HepG2 (cell line): ENCODE data around the gene MRPL2. TPM values are rescaled to one million over a fixed set of nuclear protein-coding genes. Genes with fewer than 3 reads are reported as not detected.

Experiments used
- DMAP1 ChIP-seq: IDR thresholded peaks from 2 replicates; pipeline ENCODE4 v1.6.1; 2016
- ETV5 ChIP-seq: IDR thresholded peaks from 2 replicates; pipeline ENCODE4 v1.6.1; 2018; ENCODE audit warnings: missing biosample characterization, missing genetic modification reagents, inconsistent platforms, borderline replicate concordance
- HNF4G ChIP-seq, 2 experiments: sonication (generic) in 1 of 2; formaldehyde crosslinking in 1 of 2; IDR thresholded peaks; 2 replicates each; pipeline versions ENCODE4 v1.4.0 to v1.6.1; 2011 to 2020; ENCODE audit warnings: borderline replicate concordance in 2 of 2, low read depth in 2 of 2, mild to moderate bottlenecking in 2 of 2, low read length in 1 of 2, missing genetic modification reagents in 1 of 2, moderate library complexity in 1 of 2
- IRF9 ChIP-seq: sonication (generic); formaldehyde crosslinking; IDR thresholded peaks from 2 replicates; pipeline ENCODE4 v1.8.0; 2022; ENCODE audit warnings: missing genetic modification reagents, mild to moderate bottlenecking, borderline replicate concordance
- NCOA2 ChIP-seq: sonication (generic); formaldehyde crosslinking; IDR thresholded peaks from 2 replicates; pipeline ENCODE4 v1.8.0; 2022; ENCODE audit warnings: inconsistent platforms
- NFYB ChIP-seq: sonication (generic); formaldehyde crosslinking; IDR thresholded peaks from 2 replicates; pipeline ENCODE4 v1.4.0; 2020; ENCODE audit warnings: missing genetic modification reagents
- PBX2 ChIP-seq: IDR thresholded peaks from 2 replicates; pipeline ENCODE4 v1.6.1; 2016; ENCODE audit warnings: control low read depth
- PPARG ChIP-seq: conservative IDR thresholded peaks from 2 replicates; pipeline ENCODE4 v1.6.1; 2016; ENCODE audit warnings: missing biosample characterization, missing genetic modification reagents
- RFX5 ChIP-seq: IDR thresholded peaks from 2 replicates; pipeline ENCODE4 v1.6.1; 2011; ENCODE audit warnings: low read depth, low read length, improper control_type of control experiment
- TARDBP ChIP-seq: sonication (generic); formaldehyde crosslinking; IDR thresholded peaks from 2 replicates; pipeline ENCODE4 v1.8.0; 2022; ENCODE audit warnings: mild to moderate bottlenecking, missing genetic modification reagents
- TP53 ChIP-seq: sonication (generic); formaldehyde crosslinking; conservative IDR thresholded peaks from 2 replicates; pipeline ENCODE4 v1.4.0; 2020; ENCODE audit warnings: missing genetic modification reagents
- ZNF616 ChIP-seq: sonication (generic); formaldehyde crosslinking; IDR thresholded peaks from 2 replicates; pipeline ENCODE4 v1.5.0; 2020; ENCODE audit warnings: low read depth, mild to moderate bottlenecking, missing genetic modification reagents
- ZSCAN9 ChIP-seq: IDR thresholded peaks from 2 replicates; pipeline ENCODE4 v1.6.1; 2016; ENCODE audit warnings: borderline replicate concordance
- polyA plus RNA-seq, 8 experiments: library from polyadenylated mRNA; depleted of rRNA in 3 of 8; stranded (reverse) in 7 of 8; unstranded in 1 of 8; fragments of >200 nt; fragmentation: Illumina TruSeq in 4 of 8; extraction: Trizol in 4 of 8; gene quantifications; 2 replicates each; pipeline versions ENCODE4 v1.2.1 to v1.2.3, GENCODE V29; 2011 to 2016; ENCODE audit warnings: low read depth in 4 of 8, missing spikeins in 1 of 8, mixed read lengths in 1 of 8; ENCODE audit not compliant: insufficient read depth in 1 of 8
- total RNA-seq, 5 experiments: library from RNA; depleted of rRNA; stranded (reverse); fragments of >200 nt; fragmentation: Illumina TruSeq; extraction: Trizol; gene quantifications; 2 replicates each; pipeline ENCODE4 v1.2.3, GENCODE V29; 2016; ENCODE audit warnings: low read depth in 1 of 5
- TF ChIP-seq, protein P1 (sequence below): IDR thresholded peaks from 2 replicates; pipeline ENCODE4 v1.6.1; 2016; ENCODE audit warnings: low read depth
- TF ChIP-seq, protein P2 (sequence below): sonication (generic); formaldehyde crosslinking; IDR thresholded peaks from 2 replicates; pipeline ENCODE4 v1.5.1; 2020; ENCODE audit warnings: missing genetic modification reagents, mild to moderate bottlenecking, borderline replicate concordance
- TF ChIP-seq, protein P3 (sequence below): IDR thresholded peaks from 2 replicates; pipeline ENCODE4 v1.6.1; 2016; ENCODE audit warnings: low read depth, borderline replicate concordance
- TF ChIP-seq, protein P4 (sequence below): sonication (generic); formaldehyde crosslinking; IDR thresholded peaks from 2 replicates; pipeline ENCODE4 v1.4.0; 2020; ENCODE audit warnings: missing genetic modification reagents
- TF ChIP-seq, protein P5 (sequence below), 2 experiments: sonication (generic) in 1 of 2; formaldehyde crosslinking in 1 of 2; IDR thresholded peaks; 2 replicates each; pipeline versions ENCODE4 v1.5.1 to v1.6.1; 2011 to 2020; ENCODE audit warnings: borderline replicate concordance in 1 of 2, low read depth in 1 of 2, low read length in 1 of 2, mild to moderate bottlenecking in 1 of 2, missing genetic modification reagents in 1 of 2, moderate library complexity in 1 of 2

The MRPL2 gene
- total and polyA plus RNA-seq, 2 of the 13 experiments (the other 11 are each of a cell fraction or from before 2014, with no cell fraction given), result 56.8 to 65.6 TPM

DNA sequence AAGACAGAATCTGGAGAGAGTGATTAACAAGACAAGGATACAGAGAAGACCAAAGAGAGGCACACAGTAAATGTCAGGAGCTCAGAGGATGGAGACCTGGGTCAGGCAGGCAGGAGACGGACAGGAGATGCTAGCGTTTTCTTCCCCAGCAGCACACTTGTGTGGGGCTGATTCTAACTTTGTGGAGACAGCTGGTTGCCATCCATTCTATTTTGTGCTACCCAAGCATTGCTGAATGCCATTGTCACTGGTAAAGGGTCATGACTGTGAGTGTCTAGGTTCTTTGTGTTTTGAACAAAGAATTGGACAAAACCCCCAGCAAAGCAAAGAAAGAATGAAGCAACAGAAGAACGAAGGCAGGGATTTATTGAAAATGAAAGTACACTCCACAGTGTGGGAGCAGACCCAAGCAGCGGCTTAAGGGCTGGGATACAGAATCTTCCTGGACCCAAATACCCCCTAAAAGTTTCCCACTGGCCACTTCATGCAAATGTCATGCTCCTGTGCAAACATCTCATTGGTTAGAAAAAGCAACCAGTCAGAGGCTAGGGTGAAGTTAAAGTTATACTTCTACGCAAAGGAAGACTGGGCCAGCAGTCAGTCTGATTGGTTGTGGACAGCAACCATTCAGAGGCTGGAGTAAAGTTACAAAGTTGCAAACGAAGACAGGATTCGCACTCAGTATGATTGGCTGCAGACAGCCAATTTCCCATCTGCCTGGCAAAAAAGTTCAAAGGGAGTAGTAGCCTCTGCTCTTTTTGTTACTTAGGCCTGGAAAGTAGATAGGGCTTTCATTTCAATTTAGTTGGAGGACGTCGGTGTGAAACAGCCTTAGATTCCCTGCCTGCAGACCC is 34.4 kb upstream of the MRPL2 start (continued):
- peak; percentile 59; the same call in 1 of the 2 replicates for TF ChIP-seq ZSCAN9 (CRISPR knock-in tag)
- TF ChIP-seq, protein P1, sequence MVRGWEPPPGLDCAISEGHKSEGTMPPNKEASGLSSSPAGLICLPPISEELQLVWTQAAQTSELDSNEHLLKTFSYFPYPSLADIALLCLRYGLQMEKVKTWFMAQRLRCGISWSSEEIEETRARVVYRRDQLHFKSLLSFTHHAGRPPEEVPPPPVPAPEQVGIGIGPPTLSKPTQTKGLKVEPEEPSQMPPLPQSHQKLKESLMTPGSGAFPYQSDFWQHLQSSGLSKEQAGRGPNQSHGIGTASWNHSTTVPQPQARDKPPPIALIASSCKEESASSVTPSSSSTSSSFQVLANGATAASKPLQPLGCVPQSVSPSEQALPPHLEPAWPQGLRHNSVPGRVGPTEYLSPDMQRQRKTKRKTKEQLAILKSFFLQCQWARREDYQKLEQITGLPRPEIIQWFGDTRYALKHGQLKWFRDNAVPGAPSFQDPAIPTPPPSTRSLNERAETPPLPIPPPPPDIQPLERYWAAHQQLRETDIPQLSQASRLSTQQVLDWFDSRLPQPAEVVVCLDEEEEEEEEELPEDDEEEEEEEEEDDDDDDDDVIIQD (CRISPR knock-in tag), result peak; percentile 74; the same call in 1 of the 2 replicates
- 0 out of 2 replicates have a peak, but pooled peaks have one; percentile 11 for TF ChIP-seq NCOA2
- TF ChIP-seq TARDBP (CRISPR knock-in tag), result no peak
- TF ChIP-seq, protein P2, sequence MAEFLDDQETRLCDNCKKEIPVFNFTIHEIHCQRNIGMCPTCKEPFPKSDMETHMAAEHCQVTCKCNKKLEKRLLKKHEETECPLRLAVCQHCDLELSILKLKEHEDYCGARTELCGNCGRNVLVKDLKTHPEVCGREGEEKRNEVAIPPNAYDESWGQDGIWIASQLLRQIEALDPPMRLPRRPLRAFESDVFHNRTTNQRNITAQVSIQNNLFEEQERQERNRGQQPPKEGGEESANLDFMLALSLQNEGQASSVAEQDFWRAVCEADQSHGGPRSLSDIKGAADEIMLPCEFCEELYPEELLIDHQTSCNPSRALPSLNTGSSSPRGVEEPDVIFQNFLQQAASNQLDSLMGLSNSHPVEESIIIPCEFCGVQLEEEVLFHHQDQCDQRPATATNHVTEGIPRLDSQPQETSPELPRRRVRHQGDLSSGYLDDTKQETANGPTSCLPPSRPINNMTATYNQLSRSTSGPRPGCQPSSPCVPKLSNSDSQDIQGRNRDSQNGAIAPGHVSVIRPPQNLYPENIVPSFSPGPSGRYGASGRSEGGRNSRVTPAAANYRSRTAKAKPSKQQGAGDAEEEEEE (CRISPR knock-in tag), result no peak
- TF ChIP-seq DMAP1 (CRISPR knock-in tag), result peak; percentile 13; the same call in 1 of the 2 replicates
- TF ChIP-seq, protein P3, sequence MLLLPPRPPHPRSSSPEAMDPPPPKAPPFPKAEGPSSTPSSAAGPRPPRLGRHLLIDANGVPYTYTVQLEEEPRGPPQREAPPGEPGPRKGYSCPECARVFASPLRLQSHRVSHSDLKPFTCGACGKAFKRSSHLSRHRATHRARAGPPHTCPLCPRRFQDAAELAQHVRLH (CRISPR knock-in tag), result no peak
- peak; percentile 19; the same call in 1 of the 2 replicates for TF ChIP-seq PBX2 (CRISPR knock-in tag)
- peak; percentile 87 for TF ChIP-seq RFX5
- no peak for TF ChIP-seq IRF9
- TF ChIP-seq NFYB (CRISPR knock-in tag), result peak; percentile 85
- TF ChIP-seq TP53, result no peak
- TF ChIP-seq HNF4G (IDR thresholded peaks at IDR 0.05; ENCODE audit: borderline replicate concordance, low read depth, low read length), result peak; percentile 18; the same call in 1 of the 2 replicates
- no peak for TF ChIP-seq HNF4G (CRISPR knock-in tag; IDR thresholded peaks at IDR 0.05; ENCODE audit: borderline replicate concordance, low read depth)
- TF ChIP-seq, protein P4, sequence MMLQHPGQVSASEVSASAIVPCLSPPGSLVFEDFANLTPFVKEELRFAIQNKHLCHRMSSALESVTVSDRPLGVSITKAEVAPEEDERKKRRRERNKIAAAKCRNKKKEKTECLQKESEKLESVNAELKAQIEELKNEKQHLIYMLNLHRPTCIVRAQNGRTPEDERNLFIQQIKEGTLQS (CRISPR knock-in tag), result no peak
- TF ChIP-seq, protein P5, sequence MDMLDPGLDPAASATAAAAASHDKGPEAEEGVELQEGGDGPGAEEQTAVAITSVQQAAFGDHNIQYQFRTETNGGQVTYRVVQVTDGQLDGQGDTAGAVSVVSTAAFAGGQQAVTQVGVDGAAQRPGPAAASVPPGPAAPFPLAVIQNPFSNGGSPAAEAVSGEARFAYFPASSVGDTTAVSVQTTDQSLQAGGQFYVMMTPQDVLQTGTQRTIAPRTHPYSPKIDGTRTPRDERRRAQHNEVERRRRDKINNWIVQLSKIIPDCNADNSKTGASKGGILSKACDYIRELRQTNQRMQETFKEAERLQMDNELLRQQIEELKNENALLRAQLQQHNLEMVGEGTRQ (IDR thresholded peaks at IDR 0.05; ENCODE audit: low read depth, low read length), result no peak
- TF ChIP-seq, protein P5 (CRISPR knock-in tag; IDR thresholded peaks at IDR 0.05; ENCODE audit: borderline replicate concordance), result no peak
- TF ChIP-seq ZNF616 (CRISPR knock-in tag), result 0 out of 2 replicates have a peak, but pooled peaks have one; percentile 18
- no peak for TF ChIP-seq PPARG (CRISPR knock-in tag)
- TF ChIP-seq ETV5 (CRISPR knock-in tag), result 0 out of 2 replicates have a peak, but pooled peaks have one; percentile 15
